ENCODE results near the gene MRPL42.

GRCh38 chr12:93465841-93466240, 1.5 kb upstream of the MRPL42 start:
- TF ChIP-seq CTCF (IDR thresholded peaks at IDR 0.05; ENCODE audit: low read depth, low read length, poor library complexity, severe bottlenecking) (no peak), EZH2phosphoT487 (IDR thresholded peaks at IDR 0.05; ENCODE audit: borderline replicate concordance, low read length) (no peak)
